Measurements from ENCODE around the gene RHBDL3.

GRCh38 chr17:32335046-32335445 lies 69.4 kb downstream of the RHBDL3 start:
- TF ChIP-seq ZBTB21 (CRISPR knock-in tag; IDR thresholded peaks at IDR 0.05; ENCODE audit: borderline replicate concordance) (no peak), USF1 (CRISPR knock-in tag; IDR thresholded peaks at IDR 0.05) (no peak), GABPB1 (CRISPR knock-in tag; IDR thresholded peaks at IDR 0.05) (no peak), JUN (CRISPR knock-in tag; IDR thresholded peaks at IDR 0.05) (no peak), E2F1 (CRISPR knock-in tag; IDR thresholded peaks at IDR 0.05) (no peak), CTCF (IDR thresholded peaks at IDR 0.05) (no peak), CREM (CRISPR knock-in tag; IDR thresholded peaks at IDR 0.05) (no peak)
